ENCODE data around the gene LOXL4. TPM values are rescaled to one million over a fixed set of nuclear protein-coding genes. Genes with fewer than 3 reads are reported as not detected.

The LOXL4 gene
- total and polyA plus RNA-seq, 2 donors (not counting 1 experiment from before 2014, with no cell fraction given), result 0.12 TPM; not detected in 1

DNA sequence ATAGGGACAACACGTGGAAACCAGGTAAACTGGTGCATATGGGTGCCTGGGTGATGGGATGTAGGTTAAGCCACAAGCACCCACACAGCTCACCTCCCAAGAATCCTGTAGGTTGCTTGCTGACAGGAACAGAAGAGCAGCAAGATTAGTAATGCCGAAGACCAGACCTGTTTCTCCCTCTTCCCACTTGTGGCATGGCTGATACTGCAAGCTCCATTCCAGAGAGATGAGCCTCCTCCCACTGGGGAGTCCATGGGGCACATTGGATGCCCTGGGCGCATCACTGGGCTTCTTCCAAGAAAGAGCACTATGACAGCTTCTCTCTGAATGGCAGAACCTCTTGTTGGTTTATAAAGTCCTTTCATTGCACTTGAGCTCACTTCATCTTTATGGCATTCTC is 44.4 kb upstream of the LOXL4 start:
- Histone ChIP-seq H3K27me3 (replicated peaks in 1 of 4; ENCODE audit: control extremely low read depth in 1 of 4, control insufficient read depth in 3 of 4, insufficient read depth in 4 of 4, low read length in 3 of 4) (peaks cover 0 to 22% (median 4%) of the 10 kb centered on the region in 4 experiments), H3K9me3 (ENCODE audit: control extremely low read depth in 1 of 3, control insufficient read depth in 2 of 3, insufficient read depth in 1 of 3, low read length in 2 of 3) (no peaks in the 10 kb centered on the region), H3K4me3 (ENCODE audit: control extremely low read depth in 1 of 5, extremely low read depth in 1 of 5, insufficient read depth in 1 of 5, low read depth in 2 of 5, low read length in 4 of 5) (no peak overlapping the region), H3K9ac (ENCODE audit: low read length) (no peak overlapping the region), H3K4me2 (replicated peaks; ENCODE audit: low read depth, low read length, poor library complexity, severe bottlenecking) (no peak overlapping the region), H2AFZ (ENCODE audit: insufficient read depth, low read depth, low read length, poor library complexity, severe bottlenecking) (no peak overlapping the region), H3K36me3 (replicated peaks in 1 of 2; ENCODE audit: control extremely low read depth in 1 of 2, control insufficient read depth in 1 of 2, extremely low read depth in 1 of 2, insufficient read depth in 2 of 2, low read length in 1 of 2) (no peaks in the 10 kb centered on the region), H4K20me1 (ENCODE audit: control insufficient read depth, insufficient read depth, low read length, poor library complexity, severe bottlenecking) (no peaks in the 10 kb centered on the region), H3K27ac (ENCODE audit: low read length in 2 of 2) (no peak overlapping the region), H3K79me2 (ENCODE audit: control insufficient read depth, insufficient read depth, low read length) (no peaks in the 10 kb centered on the region), H3K4me1 (ENCODE audit: control insufficient read depth in 2 of 2, insufficient read depth in 2 of 2, low read length in 2 of 2) (peaks cover 13 to 16% of the 10 kb centered on the region in 2 donors)
- Mint-ChIP-seq H3K4me1 (peaks cover 14% of the 10 kb centered on the region), H3K27me3 (peaks cover 41% of the 10 kb centered on the region), H3K4me3 (no peak overlapping the region), H3K9me3 (ENCODE audit: insufficient read depth) (no peaks in the 10 kb centered on the region), H3K27ac (no peak overlapping the region)
- DNase-seq (no peak), ATAC-seq (ENCODE audit: low read depth) (no peak)
- TF ChIP-seq, protein P1, sequence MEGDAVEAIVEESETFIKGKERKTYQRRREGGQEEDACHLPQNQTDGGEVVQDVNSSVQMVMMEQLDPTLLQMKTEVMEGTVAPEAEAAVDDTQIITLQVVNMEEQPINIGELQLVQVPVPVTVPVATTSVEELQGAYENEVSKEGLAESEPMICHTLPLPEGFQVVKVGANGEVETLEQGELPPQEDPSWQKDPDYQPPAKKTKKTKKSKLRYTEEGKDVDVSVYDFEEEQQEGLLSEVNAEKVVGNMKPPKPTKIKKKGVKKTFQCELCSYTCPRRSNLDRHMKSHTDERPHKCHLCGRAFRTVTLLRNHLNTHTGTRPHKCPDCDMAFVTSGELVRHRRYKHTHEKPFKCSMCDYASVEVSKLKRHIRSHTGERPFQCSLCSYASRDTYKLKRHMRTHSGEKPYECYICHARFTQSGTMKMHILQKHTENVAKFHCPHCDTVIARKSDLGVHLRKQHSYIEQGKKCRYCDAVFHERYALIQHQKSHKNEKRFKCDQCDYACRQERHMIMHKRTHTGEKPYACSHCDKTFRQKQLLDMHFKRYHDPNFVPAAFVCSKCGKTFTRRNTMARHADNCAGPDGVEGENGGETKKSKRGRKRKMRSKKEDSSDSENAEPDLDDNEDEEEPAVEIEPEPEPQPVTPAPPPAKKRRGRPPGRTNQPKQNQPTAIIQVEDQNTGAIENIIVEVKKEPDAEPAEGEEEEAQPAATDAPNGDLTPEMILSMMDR (IDR thresholded peaks at IDR 0.05), result no peak
- TF ChIP-seq EZH2 (IDR thresholded peaks at IDR 0.05; ENCODE audit: borderline replicate concordance, insufficient read depth, low read depth, low read length, poor library complexity, severe bottlenecking), result no peak
- 94% methylated on average over 2 of the region's 3 CpGs for WGBS (ENCODE audit: insufficient coverage)
- ChIA-PET POLR2A (no interaction called here), CTCF (interaction anchor here (0.7 to 1.0 kb wide), 2 partner anchors 10 to 14 kb away, joined by 3 read pairs; no protein-coding TSS in a partner anchor)
- intact Hi-C loops (cut with micrococcal nuclease), result no loop called here

DNA sequence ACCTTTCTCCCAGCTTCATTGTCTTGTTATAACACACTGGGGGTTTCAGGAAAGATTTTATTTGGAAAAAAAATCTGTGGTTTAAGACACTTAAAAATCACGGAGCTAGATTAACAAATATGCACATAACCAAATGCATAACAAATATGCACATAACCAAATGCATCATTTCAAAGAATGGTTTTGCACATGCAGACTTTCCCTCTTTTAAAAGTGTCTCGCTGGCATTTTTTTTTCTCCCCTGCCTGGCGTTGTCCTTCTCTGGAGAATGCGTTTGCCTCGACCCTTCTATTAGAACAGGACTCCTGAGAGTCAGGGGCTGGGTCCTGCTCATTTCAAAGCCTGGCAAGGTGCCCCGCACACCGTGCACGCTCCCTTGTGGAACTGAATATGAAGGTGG is 42.7 kb upstream of the LOXL4 start:
- no peaks in the 10 kb centered on the region for H3K9me3 Mint-ChIP-seq (ENCODE audit: insufficient read depth)
- H3K4me1 Mint-ChIP-seq, result peaks cover 7% of the 10 kb centered on the region
- H3K27ac Mint-ChIP-seq, result no peak overlapping the region
- ATAC-seq (ENCODE audit: low read depth) (no peak), DNase-seq (no peak)
- intact Hi-C loops (cut with micrococcal nuclease), result no loop called here
- peaks cover 35% of the 10 kb centered on the region for H3K27me3 Mint-ChIP-seq
- 96% methylated on average over 7 of the region's 8 CpGs for WGBS (ENCODE audit: insufficient coverage)
- peaks cover 0 to 26% (median 5%) of the 10 kb centered on the region in 4 experiments for H3K27me3 ChIP-seq (replicated peaks in 1 of 4; ENCODE audit: control extremely low read depth in 1 of 4, control insufficient read depth in 3 of 4, insufficient read depth in 4 of 4, low read length in 3 of 4)
- no peak overlapping the region for H3K4me3 ChIP-seq (ENCODE audit: control extremely low read depth in 1 of 5, extremely low read depth in 1 of 5, insufficient read depth in 1 of 5, low read depth in 2 of 5, low read length in 4 of 5)
- peaks cover 6 to 8% of the 10 kb centered on the region in 2 donors for H3K4me1 ChIP-seq (ENCODE audit: control insufficient read depth in 2 of 2, insufficient read depth in 2 of 2, low read length in 2 of 2)
- H3K79me2 ChIP-seq (ENCODE audit: control insufficient read depth, insufficient read depth, low read length), result no peaks in the 10 kb centered on the region
- CTCF ChIA-PET, result no interaction called here
- no peaks in the 10 kb centered on the region for H4K20me1 ChIP-seq (ENCODE audit: control insufficient read depth, insufficient read depth, low read length, poor library complexity, severe bottlenecking)
- no peak overlapping the region for H2AFZ ChIP-seq (ENCODE audit: insufficient read depth, low read depth, low read length, poor library complexity, severe bottlenecking)
- H3K9me3 ChIP-seq (ENCODE audit: control extremely low read depth in 1 of 3, control insufficient read depth in 2 of 3, insufficient read depth in 1 of 3, low read length in 2 of 3), result peaks cover 0 to 7% (median 0%) of the 10 kb centered on the region in 3 donors
- TF ChIP-seq, protein P1 (IDR thresholded peaks at IDR 0.05), result no peak
- TF ChIP-seq EZH2 (IDR thresholded peaks at IDR 0.05; ENCODE audit: borderline replicate concordance, insufficient read depth, low read depth, low read length, poor library complexity, severe bottlenecking), result no peak
- H3K36me3 ChIP-seq (replicated peaks in 1 of 2; ENCODE audit: control extremely low read depth in 1 of 2, control insufficient read depth in 1 of 2, extremely low read depth in 1 of 2, insufficient read depth in 2 of 2, low read length in 1 of 2), result no peaks in the 10 kb centered on the region
- H3K9ac ChIP-seq (ENCODE audit: low read length), result no peak overlapping the region
- no peak overlapping the region for H3K4me3 Mint-ChIP-seq
- H3K4me2 ChIP-seq (replicated peaks; ENCODE audit: low read depth, low read length, poor library complexity, severe bottlenecking), result no peak overlapping the region
- H3K27ac ChIP-seq (ENCODE audit: low read length in 2 of 2), result no peak overlapping the region
- POLR2A ChIA-PET, result no interaction called here

All from B cell (primary cell).